HG03103 (cell line): ENCODE results near the gene ARSJ.

Source experiments
- ATAC-seq: cut with Tn5 transposase; IDR thresholded peaks from one replicate; pipeline ENCODE4 v1.9.1; 2021; ENCODE audit warnings: low read depth; ENCODE audit not compliant: unreplicated experiment

ARSJ gene

GRCh38 chr4:113905301-113905700 lies 74.1 kb downstream of the ARSJ start:
- no peak for ATAC-seq

- ATAC-seq = no peak
Measured at GRCh38 chr4:113904877-113905276, 74.6 kb downstream of the ARSJ start.

- no peak for ATAC-seq
Measured at GRCh38 chr4:113901994-113902787, 77.3 kb downstream of the ARSJ start.

GRCh38 chr4:113899271-113900070 lies 80.0 kb downstream of the ARSJ start:
- ATAC-seq = peak; percentile 84

- ATAC-seq = no peak
Measured at GRCh38 chr4:113893546-113893945, 85.9 kb downstream of the ARSJ start.

GRCh38 chr4:113888006-113888405 lies 91.4 kb downstream of the ARSJ start:
- no peak for ATAC-seq

GRCh38 chr4:113885291-113885690 lies 94.2 kb downstream of the ARSJ start:
- no peak for ATAC-seq

- no peak for ATAC-seq
Measured at GRCh38 chr4:113884655-113885054, 94.8 kb downstream of the ARSJ start.

GRCh38 chr4:113882668-113883067 lies 96.8 kb downstream of the ARSJ start:
- no peak for ATAC-seq

GRCh38 chr4:113881256-113881655 lies 98.2 kb downstream of the ARSJ start:
- no peak for ATAC-seq

- no peak for ATAC-seq
Measured at GRCh38 chr4:113880240-113881028, 99.0 kb downstream of the ARSJ start.

- ATAC-seq = no peak
Measured at GRCh38 chr4:113878668-113879067, 100.8 kb downstream of the ARSJ start.

- ATAC-seq = no peak
Measured at GRCh38 chr4:113874480-113874879, 105.0 kb downstream of the ARSJ start.

- ATAC-seq = no peak
Measured at GRCh38 chr4:113873508-113873907, 105.9 kb downstream of the ARSJ start.

- no peak for ATAC-seq
Measured at GRCh38 chr4:113872426-113873260, 106.8 kb downstream of the ARSJ start.

- no peak for ATAC-seq
Measured at GRCh38 chr4:113871080-113871479, 108.4 kb downstream of the ARSJ start.

- ATAC-seq = peak; percentile 88
Measured at GRCh38 chr4:113869743-113870375, 109.6 kb downstream of the ARSJ start.

GRCh38 chr4:113866611-113867010 lies 112.8 kb downstream of the ARSJ start:
- ATAC-seq = no peak

- no peak for ATAC-seq
Measured at GRCh38 chr4:113858924-113859323, 120.5 kb downstream of the ARSJ start.

GRCh38 chr4:113851816-113852215 lies 127.6 kb downstream of the ARSJ start:
- ATAC-seq = no peak
